ENCODE measurements around the gene PPA1. TPM values are rescaled to one million over a fixed set of nuclear protein-coding genes. Genes with fewer than 3 reads are reported as not detected.
"Not testable (repeated sequence)": the region's sequence is repeated elsewhere in the genome, so short reads cannot be mapped to it uniquely, and the experiment has no call there.

Gene PPA1
- total RNA-seq, result 303 and 587 TPM in 2 replicates

DNA sequence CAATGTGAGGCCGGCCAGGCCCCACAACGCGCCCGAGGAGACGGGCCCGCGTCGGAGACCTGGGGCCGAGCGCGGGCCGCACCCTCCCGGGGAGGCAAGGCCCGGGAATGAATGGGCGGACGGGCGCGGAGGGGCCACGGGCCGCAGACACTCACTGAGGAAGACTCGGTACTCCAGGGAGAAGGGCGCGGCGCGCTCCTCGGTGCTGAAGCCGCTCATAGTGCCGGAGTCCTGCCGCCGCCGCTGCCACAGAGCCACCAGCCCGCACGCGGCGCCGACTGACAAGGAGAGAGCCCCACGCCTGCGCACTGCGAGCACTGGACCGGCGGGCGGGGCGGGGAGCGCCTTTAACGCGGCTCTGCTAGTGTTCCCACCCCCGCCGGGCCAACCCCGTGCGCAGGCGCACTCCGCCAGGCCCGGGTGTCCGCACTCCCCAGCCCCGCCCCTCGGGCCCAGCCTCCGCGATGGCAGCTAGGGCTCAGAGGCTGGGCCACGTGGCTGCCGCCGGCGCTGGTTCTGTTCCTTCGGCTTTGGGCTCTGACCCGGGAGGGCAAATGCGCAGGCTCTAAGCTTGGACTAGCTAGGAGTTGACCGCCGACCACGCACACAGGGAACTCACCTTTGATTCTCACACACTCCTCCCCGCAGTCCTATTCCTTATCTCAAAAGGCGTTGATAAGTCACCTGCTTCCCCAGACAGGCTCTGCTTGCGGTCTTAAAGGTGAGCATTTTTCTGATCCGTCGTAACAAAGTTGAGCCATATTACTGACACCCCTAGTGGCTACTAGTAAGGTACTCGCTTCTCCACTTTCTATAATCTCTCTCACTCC, at the start of gene PPA1:
Gene PPA1 (minus strand): TSS at position 321 of the 830 bp plus-strand sequence. CDS start 102 bp downstream, at position 219.
- DNase-seq (ENCODE audit: low read depth), result peak; percentile 81

DNA sequence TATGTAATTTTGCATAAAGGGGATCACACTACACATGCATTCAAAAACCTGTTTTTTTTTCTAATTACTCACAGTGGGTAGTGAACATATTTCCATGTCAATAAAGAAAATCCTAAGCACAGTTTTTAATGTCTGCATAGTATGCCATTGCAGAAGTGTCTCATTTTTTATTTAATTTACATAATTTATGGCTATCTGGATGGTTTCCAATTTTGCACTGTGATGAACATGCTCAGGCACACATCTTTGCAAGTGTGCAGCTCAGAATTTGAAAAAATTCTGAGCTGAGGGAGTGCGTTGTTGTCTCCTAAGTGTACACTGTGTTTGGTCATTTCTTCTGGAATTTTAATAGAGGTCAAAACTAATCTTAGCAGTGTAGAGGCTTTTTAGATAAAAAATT, 48.4 kb upstream of the PPA1 start:
- no peak for DNase-seq (ENCODE audit: low read depth)

DNA sequence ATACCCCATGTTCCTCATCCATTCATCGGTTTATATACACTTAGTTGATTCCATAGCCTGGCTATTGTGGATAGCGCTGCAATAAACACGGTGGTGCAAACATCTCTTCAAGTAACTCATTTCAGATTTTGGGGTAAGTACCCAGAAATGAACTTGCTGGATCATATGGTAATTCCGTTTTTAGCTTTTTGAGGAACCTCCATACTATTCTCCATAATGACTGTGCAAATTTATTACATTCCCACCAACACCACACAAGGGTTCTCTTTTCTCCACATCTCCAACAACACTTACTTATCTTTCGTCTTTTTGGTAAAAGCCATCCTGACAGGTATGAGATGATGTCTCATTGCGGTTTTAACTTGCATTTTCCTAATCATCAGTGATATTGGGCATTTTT, 46.9 kb upstream of the PPA1 start:
- DNase-seq (ENCODE audit: low read depth), result no peak

DNA sequence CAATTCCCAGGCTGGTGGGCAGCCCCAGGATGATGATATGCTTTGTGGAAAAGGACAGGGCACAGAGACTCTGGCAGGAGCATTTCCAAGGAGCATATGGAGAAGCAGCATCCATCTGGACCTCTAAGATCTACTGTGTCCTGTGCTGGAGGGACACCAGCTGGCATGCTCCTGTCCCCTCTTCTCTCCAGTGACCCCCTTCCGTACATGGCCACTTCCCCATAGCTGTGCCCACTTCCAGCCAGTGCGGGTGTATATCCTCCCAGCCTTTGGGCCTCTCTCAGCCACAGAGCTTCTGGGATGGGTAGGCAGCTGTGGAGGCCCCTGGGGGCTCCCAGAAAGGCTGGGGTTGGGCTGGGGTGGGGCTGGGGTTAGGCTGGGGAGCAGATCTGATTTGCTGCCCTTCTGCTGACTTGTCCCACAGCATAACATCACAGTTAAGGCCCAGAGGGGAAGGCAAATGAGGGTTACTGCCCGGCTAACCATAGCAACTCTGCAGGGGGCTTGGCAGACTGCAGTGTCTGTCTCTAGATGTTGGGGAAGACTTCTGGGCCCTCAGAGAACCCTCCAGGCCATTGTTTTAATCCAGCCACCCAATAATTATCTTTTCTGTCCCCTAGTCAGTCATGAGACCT, 44.3 kb upstream of the PPA1 start:
- DNase-seq (ENCODE audit: low read depth), result no peak

DNA sequence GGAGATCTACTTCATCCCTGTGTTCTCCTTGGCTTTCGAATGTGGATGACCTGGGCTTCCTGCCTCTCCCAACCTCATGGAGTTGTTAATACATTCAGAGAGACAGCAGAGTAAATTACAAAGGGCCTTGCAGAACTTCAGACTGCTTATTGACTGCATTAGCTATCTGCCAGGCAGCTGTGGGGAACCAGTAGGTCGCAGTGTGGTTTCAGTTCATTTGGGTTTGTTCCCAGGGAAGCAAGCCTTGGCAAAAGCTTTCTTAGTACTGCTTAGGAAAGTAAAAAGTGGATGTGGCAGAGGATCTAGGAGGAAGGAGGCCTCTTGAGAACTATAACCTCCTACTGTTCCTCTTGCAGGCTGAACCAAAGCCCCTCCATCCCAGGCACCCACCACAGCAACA, 41.4 kb upstream of the PPA1 start:
- peak; percentile 71 for DNase-seq (ENCODE audit: low read depth)

DNA sequence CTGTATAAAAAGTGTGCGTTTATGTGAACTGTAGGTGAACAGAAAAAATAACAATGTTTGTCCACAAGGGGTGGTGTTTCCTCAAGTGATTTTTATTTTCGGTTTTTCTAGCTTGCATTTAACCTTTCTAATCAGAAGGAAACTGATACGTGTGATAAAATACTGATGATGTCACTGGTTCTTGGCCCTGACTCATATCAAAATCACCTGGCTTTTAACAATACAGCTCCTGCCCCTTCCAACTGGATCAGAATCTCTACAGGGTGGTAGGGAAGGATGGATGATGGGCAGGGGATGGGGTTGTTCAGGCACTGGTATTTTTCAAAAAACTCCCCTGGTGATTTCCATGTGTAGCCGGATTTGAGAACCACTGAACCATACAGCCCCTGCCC, 39.7 kb upstream of the PPA1 start:
- DNase-seq (ENCODE audit: low read depth), result peak; percentile 51

DNA sequence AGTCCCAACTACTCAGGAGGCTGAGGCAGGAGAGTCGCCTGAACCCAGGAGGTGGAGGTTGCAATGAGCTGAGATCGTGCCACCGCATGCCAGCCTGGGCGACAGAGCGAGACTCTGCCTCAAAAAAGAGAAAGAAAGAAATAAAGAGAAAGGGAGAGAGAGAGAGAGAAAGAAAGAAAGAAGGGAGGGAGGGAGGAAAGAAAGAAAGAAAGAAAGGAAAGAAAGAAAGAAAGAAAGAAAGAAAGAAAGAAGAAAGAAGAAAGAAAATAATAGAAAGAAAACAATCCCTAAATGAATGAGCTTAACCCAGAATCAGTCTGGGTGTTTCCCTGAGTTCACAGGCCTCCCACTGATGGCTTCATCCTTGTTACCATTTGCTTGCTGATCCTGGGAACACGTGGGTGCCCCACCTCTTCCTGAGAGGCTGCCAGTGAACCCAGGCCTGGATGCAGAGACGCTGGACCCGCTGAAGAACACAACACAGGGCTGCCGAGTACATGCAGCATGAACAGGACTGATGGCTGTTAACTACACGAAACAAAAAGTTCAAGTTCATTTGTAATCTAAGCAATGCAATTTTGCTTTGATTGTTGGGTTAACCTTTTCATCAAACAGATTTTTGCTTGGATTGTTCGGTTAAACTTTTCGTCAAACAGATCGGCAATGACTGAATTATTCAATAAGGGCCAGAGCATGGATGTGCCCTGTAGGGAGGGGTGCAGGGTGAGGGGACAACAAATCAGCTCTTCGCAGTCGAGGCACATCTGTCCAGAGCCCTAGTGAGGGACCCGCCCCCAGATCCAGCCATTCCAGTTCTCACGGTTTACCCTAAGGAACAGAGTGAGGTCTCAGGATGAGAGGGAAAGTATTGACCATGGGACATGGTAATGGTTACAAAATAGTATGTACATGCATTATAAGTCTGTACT, 39.0 kb upstream of the PPA1 start:
- DNase-seq (ENCODE audit: low read depth), result no peak

DNA sequence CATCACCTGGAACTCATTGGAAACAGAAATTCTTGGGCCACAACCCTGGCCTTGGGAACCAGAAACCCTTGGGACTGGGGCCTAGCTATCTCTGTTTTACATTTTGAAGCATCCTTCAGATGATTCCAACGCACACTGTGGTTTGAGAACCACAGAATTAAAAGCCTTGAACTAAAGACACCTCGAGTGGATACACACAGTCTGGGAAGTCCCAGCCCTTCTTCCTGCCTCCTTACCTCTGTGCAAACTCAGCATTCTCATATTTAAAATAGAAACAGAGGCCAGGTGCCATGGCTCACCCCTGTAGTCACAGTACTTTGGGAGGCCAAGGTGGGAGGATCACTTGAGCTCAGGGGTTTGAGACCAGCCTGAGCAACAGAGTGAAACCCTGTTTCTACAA, 37.7 kb upstream of the PPA1 start:
- no peak for DNase-seq (ENCODE audit: low read depth)

DNA sequence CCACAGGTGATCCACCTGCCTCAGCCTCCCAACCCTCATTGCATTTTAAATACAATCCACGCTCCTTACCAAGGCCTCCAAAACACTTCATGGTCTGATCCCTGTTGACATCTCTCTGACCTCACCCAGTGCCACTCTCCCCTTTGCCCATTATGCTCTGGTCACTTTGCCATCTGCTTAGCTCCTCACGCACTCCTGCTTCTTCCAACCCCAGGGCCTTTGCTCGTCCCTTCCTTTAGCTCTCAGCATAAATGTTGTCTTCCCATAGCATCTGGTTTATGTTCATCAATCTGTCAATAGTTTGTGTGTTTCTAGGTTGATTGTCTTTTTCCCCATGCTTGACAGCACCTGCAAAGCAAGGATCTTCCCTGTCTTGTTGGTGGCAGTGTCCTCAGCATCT, 36.5 kb upstream of the PPA1 start:
- DNase-seq (ENCODE audit: low read depth), result no peak

DNA sequence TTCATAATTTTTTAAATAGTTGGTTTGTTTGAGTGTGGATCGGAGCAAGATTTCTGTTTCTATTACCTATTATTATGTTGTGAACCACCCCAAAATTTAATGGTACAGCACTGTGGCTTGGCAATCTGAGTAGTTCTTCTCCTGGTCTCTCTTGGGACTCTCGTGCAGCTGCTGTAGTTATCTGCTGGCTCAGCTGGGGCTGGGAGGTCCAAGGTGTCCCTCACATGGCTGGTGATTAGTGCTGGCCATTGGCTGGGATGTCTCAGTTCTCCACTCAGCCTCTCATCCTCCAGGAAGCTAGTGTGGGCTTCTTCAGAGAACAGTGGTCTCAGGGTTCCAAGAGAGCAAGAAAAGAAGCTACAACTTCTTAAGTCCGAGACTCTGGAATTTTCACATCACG, 35.1 kb upstream of the PPA1 start:
- no peak for DNase-seq (ENCODE audit: low read depth)

DNA sequence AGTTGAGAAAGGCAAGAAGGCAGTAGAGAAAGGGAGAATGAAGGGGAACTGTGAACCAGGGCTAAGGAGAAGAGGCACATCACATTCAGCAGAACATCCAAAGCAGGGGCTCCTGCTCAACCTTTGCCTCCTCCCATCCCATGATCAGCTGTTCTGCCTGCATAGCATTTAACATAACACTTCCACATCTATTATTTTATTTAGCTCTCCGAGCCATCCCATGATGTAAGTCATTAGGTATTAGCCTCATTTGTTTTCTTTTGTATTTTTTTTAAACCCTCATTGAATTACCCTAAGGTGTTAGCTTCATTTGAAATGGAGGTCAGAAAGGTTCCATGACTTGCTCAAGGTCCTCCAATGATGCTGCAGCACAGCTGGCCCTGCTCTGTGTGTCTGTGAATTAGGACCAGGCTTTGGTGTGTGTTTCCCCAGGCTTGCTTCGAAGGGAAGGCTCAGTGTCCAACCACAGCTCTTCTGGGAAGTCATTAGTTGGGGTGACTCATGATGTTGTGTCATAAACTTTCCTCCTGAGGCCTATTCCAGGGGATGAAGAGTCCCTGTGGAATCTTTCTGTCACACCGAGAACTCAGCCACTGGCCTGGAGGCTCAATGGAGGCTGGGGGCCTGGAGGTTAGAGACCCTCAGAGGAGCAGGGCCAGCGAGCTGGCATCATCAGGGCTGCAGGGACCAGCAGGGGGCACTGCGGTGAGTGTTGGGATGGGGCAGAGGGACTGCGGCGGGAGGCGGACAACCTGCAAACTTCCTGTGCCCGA, 34.1 kb upstream of the PPA1 start:
- peak; percentile 97 for DNase-seq (ENCODE audit: low read depth)

DNA sequence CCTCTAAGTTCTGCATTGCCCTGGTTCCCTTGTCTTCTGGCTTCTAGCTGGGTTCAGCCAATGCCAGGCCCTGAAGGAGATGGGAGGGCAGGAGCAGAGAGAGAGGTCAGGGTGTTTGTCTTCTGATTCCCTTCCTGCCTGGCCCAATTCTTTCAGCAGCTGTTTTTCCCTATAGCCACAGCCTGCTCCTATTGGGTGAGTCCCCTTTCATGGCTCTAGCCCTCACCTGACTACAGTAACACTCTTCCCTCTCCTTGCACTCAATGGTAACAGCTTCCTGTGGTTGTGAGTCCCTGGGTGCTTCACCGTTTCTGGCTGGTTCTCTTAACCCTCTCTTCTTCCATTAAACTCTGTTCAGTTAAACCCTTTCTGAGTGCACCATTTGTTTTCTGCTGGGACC, 33.5 kb upstream of the PPA1 start:
- DNase-seq (ENCODE audit: low read depth), result no peak

DNA sequence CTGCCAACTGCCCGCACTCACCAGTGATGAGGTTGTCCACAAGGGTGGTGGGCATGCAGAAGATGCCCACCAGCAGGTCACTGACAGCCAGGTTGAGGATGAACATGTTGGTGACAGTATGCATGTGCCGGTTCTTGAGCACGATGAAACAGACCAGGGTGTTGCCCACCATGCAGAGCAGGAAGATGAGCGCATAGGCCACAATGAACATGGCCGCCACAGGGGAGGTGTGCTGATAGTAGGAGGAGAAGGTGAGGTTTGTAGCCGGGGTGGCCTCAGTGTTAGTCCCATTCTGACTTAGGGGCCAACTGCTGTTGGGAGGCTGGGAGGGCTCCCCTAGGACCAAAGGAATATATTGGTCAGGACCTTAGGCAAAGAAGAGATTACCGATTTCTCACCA, 32.8 kb upstream of the PPA1 start:
- no peak for DNase-seq (ENCODE audit: low read depth)

DNA sequence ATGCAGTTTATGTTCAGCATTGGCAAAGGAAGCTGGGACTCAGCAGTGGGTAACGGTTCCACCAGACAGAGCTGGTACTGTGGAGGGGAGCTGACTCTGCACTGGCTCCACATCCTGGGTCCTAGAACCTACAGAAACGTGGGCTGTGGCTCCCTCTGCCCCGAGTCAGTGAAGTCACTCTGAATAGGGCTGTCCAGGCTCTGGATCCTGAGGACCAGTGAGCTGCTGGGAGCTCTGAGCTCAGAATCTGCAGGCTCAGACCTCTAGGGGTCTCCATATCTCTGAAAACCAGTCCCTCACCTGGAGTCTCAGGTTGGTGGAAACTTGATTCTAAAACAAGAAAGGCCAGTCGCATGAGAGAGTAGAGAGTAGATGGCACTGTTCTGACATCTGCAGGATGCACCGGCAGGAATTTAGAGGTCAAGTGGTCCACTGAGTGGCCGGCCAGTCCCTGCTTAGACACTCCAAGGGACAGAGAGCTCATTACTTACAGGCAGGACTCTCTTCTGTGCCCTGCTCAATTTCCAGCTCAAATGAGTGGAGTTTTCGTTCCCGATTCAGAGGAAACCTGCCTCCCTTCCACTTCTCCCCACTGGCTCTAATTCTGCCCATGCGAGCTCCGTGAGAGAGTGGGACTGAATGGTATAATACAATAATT, 31.9 kb upstream of the PPA1 start:
- peak; percentile 44 for DNase-seq (ENCODE audit: low read depth)

DNA sequence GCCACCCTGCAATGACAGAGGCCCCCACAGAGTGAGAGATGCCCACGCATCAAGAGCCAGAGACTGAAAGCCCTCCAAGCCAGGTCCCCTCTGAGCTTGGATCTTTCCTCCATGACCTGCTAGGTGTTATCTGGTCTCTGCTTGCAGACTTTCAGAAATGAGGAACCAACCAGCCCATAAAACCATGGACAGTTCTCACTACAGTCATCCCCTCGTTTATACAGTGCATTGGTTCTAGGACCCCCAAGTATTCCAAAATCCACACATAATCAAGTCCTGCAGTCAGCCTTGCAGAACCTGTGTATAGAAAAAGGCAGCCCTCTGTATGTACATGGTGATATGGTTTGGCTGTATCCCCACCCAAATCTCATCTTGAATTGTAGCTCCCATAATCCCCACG, 27.5 kb upstream of the PPA1 start:
- DNase-seq (ENCODE audit: low read depth), result no peak

DNA sequence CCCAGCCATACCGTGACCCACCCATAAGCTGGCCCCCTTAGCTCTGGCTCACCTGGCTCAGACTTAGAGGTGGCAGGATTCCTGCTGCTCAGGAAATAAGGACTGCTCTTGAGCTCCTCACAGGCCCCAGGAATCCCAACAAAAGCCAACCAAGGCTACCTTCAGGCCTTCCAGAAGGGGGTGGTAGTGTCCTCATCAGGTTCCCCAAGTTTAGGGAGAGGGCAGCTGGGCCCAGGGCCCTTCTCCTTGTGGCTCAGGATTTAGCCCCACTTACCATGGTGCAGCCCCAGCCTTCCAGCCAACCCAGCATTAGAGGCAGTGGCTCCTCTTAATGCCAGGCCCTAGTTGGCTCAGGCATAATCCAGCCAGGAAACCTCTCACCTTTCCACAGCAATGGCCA, 27.0 kb upstream of the PPA1 start:
- DNase-seq (ENCODE audit: low read depth), result no peak

DNA sequence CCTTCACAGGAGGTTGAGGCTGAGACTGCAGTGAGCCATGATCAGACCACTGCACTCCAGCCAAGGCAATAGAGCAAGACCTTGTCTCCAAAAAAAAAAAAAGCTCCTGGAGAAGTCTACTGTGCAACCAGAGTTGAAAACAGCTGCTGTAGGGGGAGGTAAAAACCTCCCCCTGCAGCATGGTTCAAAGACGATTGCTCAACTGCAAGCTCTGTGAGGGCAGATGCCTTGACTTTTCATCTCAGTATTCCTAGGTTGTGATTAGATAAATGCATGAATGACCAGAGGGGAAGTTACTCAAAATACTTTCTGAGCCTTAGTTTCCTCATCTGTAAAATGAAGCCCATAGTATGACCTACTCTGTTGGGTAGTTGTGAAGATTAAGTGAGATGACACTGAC, 25.0 kb upstream of the PPA1 start:
- DNase-seq (ENCODE audit: low read depth), result peak; percentile 27

DNA sequence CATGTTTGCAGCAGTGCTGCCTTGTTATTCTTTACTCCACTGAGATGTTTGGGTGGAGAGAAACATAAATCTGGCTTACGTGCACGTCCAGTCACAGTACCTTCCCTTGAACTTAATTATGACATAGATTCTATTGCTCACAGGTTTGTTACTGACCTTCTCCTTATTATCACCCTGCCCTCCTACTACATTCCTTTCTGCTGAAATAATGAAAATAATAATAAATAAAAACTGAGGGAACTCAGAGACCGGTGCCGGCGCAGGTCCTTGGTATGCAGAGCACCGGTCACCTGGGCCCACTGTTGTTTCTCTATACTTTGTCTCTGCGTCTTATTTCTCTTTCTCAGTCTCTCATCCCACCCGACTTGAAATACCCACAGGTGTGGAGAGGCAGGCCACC, 24.6 kb upstream of the PPA1 start:
- DNase-seq (ENCODE audit: low read depth), result not testable (repeated sequence)

DNA sequence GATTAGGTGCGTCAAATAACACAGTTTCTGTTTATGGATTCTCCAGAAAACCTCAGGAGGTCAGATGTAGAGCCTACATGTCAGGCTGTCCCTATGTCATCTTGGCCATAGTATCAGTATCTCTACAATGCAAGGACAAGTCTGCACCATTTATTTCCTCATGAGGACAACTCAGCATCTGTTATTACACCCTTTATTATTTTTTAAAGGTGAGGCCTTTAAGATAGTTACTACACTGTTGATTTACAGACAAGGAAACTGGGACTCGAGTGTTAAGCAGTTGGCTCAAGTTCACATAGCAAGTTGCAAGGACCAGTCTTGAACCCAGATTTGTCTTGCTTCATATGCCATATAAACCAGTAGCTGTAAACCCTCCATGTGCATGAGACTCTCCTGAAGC, 23.2 kb upstream of the PPA1 start:
- no peak for DNase-seq (ENCODE audit: low read depth)

DNA sequence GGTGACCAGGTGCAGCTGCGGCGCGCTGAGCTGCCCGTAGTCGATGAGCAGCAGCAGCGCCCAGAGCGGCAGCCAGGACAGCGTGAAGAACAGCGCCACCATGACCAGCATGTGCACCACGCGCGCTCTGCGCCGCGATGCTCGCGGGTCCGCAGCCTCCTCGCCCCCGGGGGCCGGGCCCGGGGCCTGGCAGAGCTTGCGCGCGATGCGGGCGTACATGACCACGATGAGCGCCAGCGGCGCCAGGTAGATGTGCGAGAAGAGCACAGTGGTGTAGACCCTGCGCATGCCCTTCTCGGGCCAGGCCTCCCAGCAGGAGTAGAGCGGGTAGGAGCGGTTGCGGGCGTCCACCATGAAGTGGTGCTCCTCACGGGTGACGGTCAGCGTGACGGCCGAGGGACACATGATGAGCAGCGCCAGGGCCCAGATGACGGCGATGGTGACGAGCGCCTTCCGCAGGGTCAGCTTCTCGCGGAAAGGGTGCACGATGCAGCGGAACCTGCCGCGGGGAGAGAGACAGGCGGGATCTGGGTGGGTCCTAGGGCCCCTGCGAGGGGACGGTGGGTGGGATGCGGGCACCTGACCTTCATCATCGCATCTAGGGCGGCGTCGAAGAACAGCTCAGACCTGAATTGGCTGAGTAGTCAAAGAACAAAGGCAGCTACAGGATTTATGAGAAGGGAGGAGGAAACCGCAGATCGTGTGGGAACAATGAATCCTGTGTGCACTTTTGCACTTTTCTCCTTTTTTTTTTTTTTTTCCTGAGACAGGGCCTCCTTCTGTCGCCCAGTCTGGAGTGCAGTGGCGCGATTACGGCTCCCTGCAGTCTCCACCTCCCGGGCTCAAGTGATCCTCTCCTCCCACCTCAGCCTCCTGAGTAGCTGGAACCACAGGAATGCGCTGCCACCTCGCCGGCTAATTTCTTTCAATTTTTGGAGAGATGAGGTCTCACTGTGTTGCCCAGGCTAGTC, 22.4 kb upstream of the PPA1 start:
- DNase-seq (ENCODE audit: low read depth), result peak; percentile 89

Measured in renal cortical epithelial cell (primary cell).